NCI-H1930 (cell line): Measurements from ENCODE around the gene ANGPTL1.

Source experiments
- DNase-seq, 2 experiments: peaks; one replicate each; lab custom pipeline; 2025; lab: John Stamatoyannopoulos, UW

ANGPTL1 gene, protein sequence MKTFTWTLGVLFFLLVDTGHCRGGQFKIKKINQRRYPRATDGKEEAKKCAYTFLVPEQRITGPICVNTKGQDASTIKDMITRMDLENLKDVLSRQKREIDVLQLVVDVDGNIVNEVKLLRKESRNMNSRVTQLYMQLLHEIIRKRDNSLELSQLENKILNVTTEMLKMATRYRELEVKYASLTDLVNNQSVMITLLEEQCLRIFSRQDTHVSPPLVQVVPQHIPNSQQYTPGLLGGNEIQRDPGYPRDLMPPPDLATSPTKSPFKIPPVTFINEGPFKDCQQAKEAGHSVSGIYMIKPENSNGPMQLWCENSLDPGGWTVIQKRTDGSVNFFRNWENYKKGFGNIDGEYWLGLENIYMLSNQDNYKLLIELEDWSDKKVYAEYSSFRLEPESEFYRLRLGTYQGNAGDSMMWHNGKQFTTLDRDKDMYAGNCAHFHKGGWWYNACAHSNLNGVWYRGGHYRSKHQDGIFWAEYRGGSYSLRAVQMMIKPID

DNA sequence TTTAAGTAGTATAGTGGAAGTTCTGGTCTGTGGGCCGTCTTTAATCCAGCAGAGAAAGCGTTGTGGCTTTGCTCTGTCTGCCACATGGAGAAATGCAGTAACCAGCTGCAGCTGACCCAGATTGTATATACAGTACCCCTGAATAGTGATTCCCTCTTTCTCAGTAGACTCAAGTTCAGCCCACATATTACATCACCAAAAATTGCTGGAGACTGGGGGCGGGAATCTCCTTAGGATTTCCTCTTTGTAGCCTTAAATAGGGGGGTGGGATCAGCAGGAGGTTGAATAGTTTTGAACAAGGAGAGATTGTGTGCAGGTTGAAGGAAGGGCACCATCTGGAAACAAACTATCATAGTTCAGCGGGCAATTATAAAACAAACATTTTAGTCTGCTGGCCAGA lies at the start of gene ANGPTL1:
Gene ANGPTL1 (minus strand): TSS at position 134 of the 400 bp plus-strand sequence. CDS start 5,301 bp downstream, outside the sequence.
- no peak for DNase-seq

DNA sequence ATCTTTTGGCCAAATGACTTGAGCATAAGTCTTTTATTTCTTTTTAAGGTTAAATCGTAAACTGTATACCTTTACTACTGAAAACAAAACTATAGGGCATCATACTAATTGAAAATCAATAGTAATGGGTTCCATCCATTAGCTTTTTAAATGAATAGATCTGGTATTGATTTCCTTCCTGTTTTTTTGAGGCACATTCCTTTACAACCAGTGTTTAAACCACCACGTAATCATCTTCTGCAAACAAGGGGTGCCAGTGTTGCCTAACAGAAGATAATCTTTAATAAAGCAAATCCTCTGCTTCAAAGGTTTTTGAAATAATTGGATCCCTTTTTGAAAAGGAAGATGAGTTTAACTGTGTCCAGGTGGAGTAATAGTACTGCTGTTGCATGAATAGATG lies 48.7 kb upstream of the ANGPTL1 start:
- no peak for DNase-seq

DNA sequence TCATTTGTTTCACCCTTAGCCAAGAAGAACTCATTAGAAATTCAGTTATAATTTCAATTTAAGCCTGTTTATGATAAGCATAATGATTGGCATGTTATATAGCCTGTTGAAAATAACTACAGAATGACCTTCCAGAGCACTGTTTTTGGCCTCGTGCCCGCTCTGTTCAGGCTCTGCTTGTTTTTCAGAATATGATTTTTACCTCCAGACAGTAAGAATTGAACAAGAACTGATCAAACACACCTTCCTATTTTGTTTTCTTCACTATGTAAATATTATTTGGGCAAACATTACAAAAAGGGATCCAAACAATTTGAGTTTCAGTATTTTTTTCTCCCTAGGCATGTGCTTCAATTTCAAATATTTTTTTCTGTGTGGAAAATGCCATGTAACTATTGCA lies 48.1 kb upstream of the ANGPTL1 start:
- DNase-seq: no peak

DNA sequence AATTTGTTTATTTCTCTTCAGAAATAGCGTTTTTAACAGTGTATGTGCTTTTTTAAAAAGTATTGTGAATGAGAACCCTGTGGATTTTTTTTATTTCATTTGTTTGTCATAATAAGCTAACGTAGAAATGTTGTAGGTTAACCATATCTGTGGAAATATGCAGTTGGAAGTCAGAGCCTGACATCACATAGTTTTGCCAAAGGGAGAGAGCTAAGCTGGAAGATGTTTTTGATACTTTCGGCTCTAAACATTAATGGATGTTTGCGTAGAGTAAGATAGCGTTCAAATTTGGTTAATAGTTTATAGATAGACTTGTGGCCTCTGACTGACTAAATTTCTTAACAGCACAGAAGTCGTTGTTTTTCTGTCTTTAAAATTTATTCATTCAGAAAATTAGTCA lies 47.4 kb upstream of the ANGPTL1 start:
- DNase-seq: no peak

DNA sequence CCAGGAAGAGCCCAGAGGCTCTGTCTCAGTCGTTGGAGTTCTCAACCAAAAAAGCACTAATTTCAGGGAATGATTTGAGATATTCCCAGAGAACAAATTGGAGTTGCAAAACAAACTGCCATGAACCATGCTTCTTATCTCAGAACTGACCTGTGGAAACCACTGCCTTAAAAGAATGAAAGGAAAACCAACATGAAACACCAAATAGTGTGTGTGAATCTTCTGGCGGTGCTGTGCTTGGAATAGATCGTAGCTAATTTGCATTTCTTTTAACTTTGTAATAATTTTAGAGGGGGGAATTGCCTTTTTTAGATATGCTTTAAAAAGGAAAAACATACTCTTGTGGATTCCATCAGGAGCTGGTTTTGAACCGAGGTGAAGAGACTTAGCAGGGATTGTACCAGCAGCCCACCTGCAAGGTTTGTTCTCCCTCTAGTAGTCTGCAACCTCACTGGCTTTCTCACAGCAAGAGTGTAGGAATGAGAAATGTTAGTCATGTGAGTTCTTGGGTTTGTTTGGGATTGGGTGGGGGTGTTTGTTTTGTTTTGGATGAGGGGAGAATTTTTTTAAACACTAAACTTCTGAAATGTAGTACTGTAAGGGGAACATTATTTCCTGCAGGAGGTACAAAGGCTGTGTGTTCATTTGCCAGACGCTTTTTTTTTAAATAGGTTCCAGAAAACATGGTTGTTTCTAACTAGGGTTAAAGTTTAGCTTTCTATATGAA lies 45.7 kb upstream of the ANGPTL1 start:
- DNase-seq: no peak

DNA sequence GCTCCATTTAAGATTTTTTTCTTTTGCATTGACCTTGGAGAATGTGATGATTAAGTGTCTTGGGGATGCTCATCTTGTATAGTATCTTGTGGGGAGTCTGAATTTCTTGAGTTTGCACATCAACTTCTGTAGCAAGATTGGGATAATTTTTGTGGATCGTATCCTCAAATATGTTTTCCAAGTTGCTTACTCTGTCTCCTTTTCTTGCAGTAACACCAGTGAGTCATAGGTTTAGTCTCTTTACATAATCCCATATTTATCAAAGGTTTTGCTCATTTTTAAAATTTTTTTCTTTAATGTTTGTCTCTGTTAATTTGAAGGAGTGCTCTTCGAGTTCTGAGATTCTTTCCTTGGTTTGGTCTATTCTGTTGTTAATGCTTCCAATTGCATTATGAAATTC lies 41.7 kb upstream of the ANGPTL1 start:
- DNase-seq: no peak

DNA sequence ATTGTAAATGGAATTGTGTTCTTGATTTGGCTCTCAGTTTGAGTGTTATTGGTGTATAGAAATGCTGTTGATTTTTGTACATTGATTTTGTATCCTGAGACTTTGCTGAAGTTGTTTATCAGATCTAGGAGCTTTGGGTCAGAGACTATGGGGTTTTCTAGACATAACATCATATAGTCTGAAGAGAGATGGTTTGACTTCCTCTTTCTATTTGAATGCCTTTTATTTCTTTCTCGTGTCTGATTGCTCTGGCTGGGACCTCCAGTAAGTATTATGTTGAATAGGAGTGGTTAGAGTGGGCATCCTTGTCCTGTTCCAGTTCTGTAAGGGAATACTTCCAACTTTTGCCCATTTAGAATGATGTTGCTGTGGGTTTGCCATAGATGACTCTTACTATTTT lies 39.1 kb upstream of the ANGPTL1 start:
- DNase-seq: no peak

DNA sequence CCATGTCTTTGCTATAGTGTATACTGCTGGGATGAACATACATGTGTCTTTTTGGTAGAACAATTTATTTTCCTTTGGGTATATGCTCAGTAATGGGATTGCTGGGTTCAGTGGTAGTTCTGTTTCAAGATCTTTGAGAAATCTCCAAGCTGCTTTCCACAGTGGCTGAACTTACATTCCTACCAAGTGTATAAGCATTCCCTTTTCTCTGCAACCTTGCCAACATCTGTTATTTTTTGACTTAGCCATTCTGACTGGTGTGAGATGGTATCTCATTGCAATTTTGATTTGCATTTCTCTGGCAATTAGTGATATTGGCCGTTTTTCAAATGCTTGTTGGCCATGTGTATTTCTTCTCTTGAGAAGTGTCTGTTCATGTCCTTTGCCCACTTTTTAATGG lies 37.5 kb upstream of the ANGPTL1 start:
- DNase-seq: no peak

DNA sequence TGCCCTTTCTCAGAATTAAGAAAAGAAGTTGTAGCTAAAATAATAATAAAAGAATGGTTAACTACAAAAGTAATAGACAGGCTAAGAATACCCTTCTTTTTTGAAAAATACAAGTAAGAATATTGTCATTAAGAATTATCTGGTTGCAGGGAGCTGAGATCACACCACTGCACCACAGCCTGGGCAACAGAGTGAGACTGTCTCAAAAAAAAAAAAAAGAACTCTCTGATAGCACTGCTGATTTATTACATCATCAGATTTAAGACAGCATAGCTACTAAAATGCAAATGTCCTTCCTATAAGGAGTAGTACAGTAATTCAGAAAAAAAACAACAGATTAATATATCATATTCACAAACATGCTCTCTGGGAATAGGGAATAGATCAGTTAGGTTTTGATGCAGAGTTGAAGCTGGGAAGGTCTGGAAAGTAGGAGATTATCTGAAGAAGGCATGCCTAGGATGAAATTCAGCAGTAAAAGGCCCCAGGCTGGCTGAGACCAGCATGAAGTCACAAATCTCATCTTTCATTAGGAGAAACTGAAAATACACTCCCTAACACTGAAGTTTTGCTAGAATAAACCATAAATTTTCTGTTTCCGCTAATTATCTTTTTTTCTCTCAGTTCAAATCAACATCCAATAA lies 30.7 kb upstream of the ANGPTL1 start:
- no peak for DNase-seq

DNA sequence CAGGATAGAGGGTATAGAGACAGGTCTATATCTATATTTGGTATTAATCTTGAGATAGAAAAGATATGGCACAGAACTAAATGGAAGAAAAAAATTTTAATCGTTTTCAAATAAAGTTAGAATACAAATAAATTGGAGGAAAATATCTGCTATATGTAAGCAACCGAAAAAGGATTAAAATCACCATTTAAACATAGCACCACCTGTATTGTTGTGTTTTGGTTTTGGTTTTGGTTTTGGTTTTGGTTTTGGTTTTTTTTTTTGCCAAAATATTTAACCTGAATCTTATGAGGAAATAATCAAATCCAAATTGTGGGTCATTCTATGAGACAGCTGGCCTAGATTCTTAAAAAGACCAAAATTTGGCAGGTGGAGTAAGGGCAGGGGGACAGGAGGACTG lies 28.5 kb upstream of the ANGPTL1 start:
- DNase-seq: no peak

DNA sequence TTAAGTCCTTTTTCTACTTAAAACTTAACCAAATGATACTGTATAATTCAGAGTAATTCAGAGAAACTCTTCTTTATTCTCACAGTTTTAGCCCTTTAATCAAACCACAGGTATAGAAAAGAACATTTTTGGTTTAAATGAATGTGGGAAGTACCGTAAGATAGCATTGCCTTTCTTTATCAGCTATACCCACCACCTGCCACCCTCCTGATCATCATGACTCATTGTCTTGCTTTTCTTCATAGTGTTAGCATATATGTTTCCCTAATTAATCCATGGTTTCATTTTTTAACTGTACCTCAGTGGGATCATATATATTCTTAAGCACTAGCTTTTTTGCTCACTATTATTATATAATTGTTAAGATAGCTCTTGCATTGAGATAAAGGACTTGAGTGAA lies 27.5 kb upstream of the ANGPTL1 start:
- no peak for DNase-seq

DNA sequence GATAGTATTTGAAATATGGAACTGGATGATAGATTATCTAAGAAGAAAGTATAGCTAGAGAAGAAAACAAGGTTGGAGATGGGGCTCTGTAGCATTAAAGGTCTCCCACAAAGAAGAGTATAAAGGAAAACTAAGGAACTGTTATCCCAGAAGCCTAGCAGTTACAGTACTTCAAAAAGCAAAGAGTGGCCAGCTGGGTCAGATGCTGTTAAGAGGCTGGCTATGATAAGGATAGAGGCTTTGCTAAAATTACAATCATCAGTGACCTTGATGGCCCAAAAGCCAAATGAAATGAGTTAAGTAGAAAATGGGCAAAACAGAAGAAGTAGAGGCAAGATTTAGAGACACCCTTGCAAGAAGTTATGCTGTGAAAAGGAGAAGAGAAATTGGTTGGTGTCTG lies 25.1 kb upstream of the ANGPTL1 start:
- no peak for DNase-seq

DNA sequence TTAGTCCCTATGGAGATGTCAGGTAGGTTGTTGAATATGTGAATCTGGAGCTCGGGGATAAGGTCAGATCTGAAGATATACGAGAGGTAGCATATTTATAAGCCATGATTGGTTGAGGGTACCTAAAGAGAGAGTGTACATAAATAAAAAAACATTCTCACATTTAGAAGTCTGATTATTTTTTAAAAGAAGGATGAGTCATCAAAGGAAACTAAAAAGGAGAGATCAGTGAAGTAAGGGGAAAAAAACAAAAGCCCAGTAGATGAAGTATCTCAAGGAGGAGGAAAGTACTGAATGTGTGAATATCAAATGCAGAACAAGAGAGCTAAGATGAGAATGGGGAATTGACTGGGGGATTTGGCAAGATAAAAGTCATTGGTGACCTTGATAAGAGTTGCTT lies 15.7 kb upstream of the ANGPTL1 start:
- no peak for DNase-seq

DNA sequence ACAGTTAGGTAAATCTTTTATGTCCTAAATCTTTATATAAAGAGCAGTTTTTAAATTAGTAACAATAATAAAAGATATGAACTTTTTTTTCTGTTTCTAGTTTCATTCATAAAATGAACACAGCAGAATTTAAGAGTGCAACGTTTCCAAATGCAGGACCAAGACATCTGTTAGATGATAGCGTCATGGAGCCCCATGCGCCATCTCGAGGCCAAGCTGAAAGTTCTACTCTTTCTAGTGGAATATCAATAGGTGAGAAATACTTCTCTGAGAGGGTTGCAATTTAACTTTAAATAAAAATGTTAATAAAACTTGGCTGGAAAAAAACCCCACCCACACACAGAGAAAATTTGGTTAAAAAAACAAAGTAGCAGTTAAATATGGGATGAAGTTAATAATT lies 15.0 kb upstream of the ANGPTL1 start:
- DNase-seq: no peak

DNA sequence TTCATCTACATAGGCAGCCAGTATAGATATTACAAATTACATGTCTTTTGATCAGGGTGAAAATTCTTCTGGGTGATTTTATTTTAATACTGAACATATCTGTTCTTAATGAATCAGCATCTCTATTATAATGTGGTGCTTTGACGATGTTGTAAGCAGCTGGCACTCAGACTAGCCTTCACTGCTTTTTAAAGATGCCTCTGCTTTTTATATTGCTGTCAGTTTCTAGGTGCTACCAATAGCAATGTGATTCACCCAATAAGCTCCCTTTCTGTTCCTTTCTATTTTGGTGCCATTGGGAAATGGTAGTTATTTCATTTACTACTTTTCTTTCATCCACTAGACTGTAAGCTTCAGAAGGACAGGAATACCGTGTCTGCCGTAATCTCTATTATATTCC lies 11.1 kb upstream of the ANGPTL1 start:
- no peak for DNase-seq

DNA sequence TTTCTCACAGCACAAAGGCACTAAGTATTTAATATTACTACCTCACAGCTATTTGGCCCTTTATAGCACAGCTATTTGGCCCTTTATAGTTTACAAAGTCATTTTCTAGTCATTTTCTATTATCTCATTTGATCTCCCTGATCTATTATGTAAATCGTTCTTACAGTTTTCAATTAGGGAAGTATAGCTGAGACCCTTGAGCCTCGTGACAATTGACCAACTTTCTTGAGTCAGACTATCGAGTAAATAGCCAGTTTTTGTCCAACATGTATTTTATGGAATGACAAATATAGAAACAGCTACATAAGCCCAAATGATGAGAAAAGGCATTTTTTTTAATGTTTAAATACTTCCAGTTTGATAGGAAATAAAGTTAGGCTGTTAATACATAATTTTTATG lies 7.0 kb upstream of the ANGPTL1 start:
- DNase-seq: peak in 1 of 2 experiments; percentile 8

DNA sequence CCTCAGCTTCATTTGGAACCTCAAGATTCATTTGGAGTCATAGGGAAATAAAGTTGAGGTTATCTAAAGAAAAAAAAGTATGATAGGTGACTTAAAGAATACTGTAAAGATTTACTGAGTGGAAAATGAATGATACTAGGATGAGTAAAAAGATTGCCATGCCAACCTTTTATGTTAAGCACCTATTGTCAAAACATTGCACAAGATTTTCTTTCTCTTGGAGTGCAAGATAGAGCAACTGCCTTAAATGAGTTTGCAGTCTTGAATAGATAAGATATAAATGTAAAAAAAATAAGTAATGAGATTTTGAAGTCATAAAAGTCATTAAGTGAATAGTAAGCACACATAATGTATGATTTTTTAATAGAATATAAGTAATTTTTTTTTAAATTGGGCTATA lies 5.1 kb upstream of the ANGPTL1 start:
- no peak for DNase-seq

DNA sequence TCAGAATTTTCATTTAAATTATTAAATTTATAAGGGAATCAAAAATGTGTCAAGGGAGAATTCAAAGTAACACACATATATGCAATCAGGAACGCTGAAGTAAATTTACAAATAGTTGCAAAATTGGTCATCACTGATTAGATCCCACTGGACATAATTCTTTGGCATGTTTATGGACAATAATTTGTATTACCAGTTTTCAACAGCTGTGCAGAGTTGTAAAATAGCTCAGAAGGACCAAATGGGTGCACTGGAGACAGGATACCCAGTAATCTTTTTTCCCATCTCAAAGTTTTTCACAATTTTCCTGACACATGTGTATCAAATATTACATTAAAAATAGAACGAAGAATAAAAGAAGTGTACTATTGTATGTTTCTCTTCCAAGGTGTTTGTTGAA lies 4.1 kb upstream of the ANGPTL1 start:
- DNase-seq: no peak

DNA sequence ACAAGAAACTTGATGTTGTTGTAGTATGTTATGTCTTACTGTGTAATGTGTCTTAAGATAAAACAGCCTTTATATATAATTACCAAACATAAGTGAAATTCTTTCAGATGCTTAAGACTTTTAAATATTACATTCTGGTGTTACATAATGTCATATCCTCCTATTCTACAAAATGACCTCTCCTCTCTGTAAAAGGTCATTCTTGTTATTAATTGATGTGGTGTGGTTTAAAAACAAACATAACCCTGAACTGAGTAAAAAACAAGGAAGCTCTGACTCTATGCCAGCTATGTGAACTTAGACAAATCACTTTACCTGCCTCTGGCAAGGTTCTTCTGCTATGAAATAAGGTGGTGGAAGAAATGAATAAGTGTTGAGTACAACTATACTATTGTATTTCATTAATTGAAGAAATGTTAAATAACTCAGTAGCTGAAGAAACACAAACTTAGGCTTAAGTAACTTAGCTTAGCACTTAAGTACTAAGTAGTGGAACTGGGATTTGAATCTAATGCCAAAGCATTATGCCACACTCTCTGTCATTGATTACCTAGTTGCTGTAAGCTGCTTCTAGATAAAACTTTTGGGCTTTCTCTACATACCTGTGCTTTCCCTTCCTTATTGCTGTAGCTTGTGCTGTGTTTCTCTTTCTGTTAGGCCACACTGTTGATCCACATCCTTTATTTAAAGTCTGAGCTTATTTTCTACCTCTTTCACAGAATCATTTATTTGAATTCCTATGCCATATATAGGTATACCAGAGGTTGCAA lies 859 bp upstream of the ANGPTL1 start:
- no peak for DNase-seq

DNA sequence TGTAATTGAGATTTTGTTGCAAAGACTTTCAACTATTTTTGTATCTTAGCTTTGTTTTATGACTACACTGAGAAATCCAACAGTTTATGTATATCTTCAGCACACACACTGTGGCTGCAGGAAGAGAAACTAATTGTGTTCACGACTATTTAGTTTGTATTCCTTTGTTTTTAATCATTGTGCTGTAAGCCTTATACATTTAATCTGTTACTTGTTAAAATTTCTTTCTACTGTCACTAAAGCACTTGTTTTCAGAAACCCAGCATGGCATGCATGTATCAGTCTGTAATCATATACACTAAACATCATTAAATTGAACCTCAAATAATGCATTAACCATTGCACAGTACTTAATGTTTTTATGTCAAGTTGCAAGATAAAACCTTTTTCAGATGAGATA lies 656 bp downstream of the ANGPTL1 start:
- DNase-seq: no peak

DNA sequence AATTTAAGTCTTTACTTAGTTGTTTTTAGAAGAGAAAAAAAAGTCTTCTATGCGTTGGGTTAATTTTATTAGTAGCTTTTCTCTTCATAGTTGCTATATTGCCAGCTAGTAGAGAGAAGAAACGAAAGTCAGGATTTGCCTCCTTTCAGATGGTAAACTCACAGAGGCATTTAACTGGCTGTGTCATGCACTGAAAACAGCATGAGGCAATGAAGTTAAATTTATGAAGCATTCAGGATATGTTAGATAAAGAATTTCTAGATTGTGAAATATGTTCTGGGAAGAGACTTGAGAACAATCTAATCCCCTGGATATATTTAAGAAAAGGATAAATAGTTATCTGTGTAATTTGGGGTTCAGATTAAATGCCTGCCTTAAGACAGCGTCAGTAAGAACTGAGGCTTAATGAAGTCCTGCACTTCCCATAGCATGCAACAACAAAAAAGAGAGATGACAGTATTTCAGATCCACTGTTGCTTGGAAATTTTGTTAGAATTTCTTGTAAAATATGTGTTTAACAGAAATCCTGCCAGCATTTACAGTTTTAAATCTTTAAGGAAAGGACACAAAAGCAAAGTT lies 1.7 kb downstream of the ANGPTL1 start:
- DNase-seq: no peak

DNA sequence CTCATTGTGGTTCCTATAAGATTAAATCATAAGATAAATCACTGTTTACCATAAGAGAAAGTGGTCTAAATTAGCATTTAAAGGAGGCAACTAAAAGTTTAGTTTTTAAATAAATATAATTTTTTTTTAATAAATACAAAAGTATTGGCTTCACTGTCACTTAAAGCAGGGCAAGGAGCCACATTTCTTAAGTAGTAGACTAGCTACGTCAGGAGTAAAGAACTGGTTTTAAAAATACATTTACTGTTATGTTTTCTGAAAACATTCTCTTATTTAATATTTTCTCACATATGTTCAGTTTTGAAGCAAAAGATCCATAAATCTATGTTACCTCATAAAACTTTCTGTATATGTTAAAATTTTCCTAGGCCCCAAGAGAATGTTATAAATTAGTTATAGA lies 2.2 kb downstream of the ANGPTL1 start:
- DNase-seq: no peak
